Mammary epithelial cell (primary cell): ENCODE data around the gene NSD1.

Experiments used
- EZH2 ChIP-seq: IDR thresholded peaks from 2 replicates; pipeline ENCODE4 v1.6.1; 2012; ENCODE audit warnings: low read length, inconsistent platforms, borderline replicate concordance
- TF ChIP-seq, protein P1 (sequence below), 2 donors: IDR thresholded peaks in 1 of 2; conservative IDR thresholded peaks in 1 of 2; 2 replicates each; pipeline ENCODE4 v1.5.1; 2011 to 2012; ENCODE audit warnings: inconsistent platforms in 2 of 2, low read length in 2 of 2, mild to moderate bottlenecking in 2 of 2, control low read depth in 1 of 2, low read depth in 1 of 2; ENCODE audit not compliant: insufficient read depth in 1 of 2; ENCODE audit errors: extremely low read depth in 1 of 2

DNA sequence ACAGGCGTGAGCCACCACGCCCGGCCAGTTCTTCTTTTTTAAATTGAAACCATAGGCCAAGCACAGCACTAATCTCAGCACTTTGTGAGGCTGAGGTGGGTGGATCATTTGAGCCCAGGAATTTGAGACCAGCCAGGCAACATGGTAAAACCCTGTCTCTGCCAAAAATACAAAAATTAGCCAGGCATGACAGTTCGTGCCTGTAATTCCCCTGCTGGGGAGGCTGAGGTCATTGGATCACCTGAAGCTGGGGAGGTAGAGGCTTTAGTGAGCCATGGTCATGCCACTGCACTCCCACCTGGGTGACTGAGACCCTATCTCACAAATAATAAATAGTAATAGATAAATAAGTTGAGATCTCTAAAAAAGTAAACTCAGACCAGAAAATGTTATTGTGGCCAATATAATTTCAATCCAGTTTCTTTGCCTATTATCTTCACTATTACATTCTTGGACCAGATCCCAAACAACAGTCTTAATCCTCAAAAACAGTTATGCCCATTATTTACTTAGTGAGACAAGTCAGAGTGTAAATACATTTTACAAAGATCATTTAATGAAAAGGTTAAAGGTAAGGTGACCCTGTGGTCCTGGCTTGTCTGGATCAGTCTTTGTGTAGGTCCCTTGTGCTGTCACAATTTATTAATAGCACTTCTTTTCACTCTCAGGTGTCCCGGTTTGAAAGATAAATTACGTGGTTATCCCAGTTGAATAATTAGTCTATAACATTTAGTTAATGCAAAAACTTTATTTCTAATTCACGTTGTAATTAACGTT lies 116.4 kb downstream of the NSD1 start:
- TF ChIP-seq, protein P1, sequence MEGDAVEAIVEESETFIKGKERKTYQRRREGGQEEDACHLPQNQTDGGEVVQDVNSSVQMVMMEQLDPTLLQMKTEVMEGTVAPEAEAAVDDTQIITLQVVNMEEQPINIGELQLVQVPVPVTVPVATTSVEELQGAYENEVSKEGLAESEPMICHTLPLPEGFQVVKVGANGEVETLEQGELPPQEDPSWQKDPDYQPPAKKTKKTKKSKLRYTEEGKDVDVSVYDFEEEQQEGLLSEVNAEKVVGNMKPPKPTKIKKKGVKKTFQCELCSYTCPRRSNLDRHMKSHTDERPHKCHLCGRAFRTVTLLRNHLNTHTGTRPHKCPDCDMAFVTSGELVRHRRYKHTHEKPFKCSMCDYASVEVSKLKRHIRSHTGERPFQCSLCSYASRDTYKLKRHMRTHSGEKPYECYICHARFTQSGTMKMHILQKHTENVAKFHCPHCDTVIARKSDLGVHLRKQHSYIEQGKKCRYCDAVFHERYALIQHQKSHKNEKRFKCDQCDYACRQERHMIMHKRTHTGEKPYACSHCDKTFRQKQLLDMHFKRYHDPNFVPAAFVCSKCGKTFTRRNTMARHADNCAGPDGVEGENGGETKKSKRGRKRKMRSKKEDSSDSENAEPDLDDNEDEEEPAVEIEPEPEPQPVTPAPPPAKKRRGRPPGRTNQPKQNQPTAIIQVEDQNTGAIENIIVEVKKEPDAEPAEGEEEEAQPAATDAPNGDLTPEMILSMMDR (conservative IDR thresholded peaks at IDR 0.05 in 1 of 2, IDR thresholded peaks at IDR 0.05 in 1 of 2; ENCODE audit: extremely low read depth in 1 of 2, insufficient read depth in 1 of 2, low read depth in 1 of 2, low read length in 2 of 2) = no peak
- TF ChIP-seq EZH2 = no peak
